ENCODE results near the gene MASP2. TPM values are rescaled to one million over a fixed set of nuclear protein-coding genes. Genes with fewer than 3 reads are reported as not detected.

Gene MASP2
- total and polyA plus RNA-seq, 12 donors = 0.07 TPM; not detected in 11

GRCh38 chr1:11026052-11026451 is 21.0 kb downstream of the MASP2 start:
- Histone ChIP-seq H3K4me1 (replicated peaks in 1 of 2) (no peaks in the 10 kb centered on the region), H3K4me3 (no peak overlapping the region), H3K27ac (no peak overlapping the region), H3K27me3 (no peaks in the 10 kb centered on the region), H3K36me3 (replicated peaks in 1 of 2) (peaks cover 0 to 69% of the 10 kb centered on the region in 2 donors), H3K9me3 (replicated peaks in 1 of 3) (no peaks in the 10 kb centered on the region)
- 39 to 62% (median 51%) methylated on average over 1 of the region's 1 CpG for WGBS, 4 donors
- intact Hi-C loops (cut with DNase I) = no loop called here
- no peak for TF ChIP-seq CTCF (IDR thresholded peaks at IDR 0.05)
- TF ChIP-seq POLR2A (IDR thresholded peaks at IDR 0.05) = no peak
- no peak for DNase-seq

- Histone ChIP-seq H3K9me3 (replicated peaks in 1 of 3) (no peaks in the 10 kb centered on the region), H3K4me3 (no peak overlapping the region), H3K4me1 (replicated peaks in 1 of 2) (no peaks in the 10 kb centered on the region), H3K27me3 (no peaks in the 10 kb centered on the region), H3K36me3 (replicated peaks in 1 of 2) (peaks cover 0 to 71% of the 10 kb centered on the region in 2 donors), H3K27ac (no peak overlapping the region)
- no peak for DNase-seq
- intact Hi-C loops (cut with DNase I) = no loop called here
- WGBS, 4 donors = 86 to 94% (median 90%) methylated on average over 1 of the region's 1 CpG
- no peak for TF ChIP-seq CTCF (IDR thresholded peaks at IDR 0.05)
- TF ChIP-seq POLR2A (IDR thresholded peaks at IDR 0.05) = no peak
Measured at GRCh38 chr1:11025618-11026017, 21.4 kb downstream of the MASP2 start.

GRCh38 chr1:11024874-11025203 is 22.2 kb downstream of the MASP2 start:
- H3K27ac ChIP-seq = no peak overlapping the region
- H3K36me3 ChIP-seq (replicated peaks in 1 of 2) = peaks cover 0 to 73% of the 10 kb centered on the region in 2 donors
- H3K27me3 ChIP-seq = no peaks in the 10 kb centered on the region
- intact Hi-C loops (cut with DNase I) = no loop called here
- no peak for TF ChIP-seq POLR2A (IDR thresholded peaks at IDR 0.05)
- TF ChIP-seq CTCF (IDR thresholded peaks at IDR 0.05) = no peak
- WGBS, 4 donors = 81 to 86% (median 84%) methylated on average over 2 of the region's 2 CpGs
- no peak for DNase-seq
- no peaks in the 10 kb centered on the region for H3K9me3 ChIP-seq (replicated peaks in 1 of 3)
- H3K4me3 ChIP-seq = no peak overlapping the region
- no peaks in the 10 kb centered on the region for H3K4me1 ChIP-seq (replicated peaks in 1 of 2)

- no peak for TF ChIP-seq CTCF (IDR thresholded peaks at IDR 0.05)
- TF ChIP-seq POLR2A (IDR thresholded peaks at IDR 0.05) = no peak
Measured at GRCh38 chr1:11024154-11024873, 22.7 kb downstream of the MASP2 start.

More at GRCh38 chr1:11024154-11024873, 22.7 kb downstream of the MASP2 start:
- Histone ChIP-seq H3K36me3 (replicated peaks in 1 of 2) (peaks cover 0 to 77% of the 10 kb centered on the region in 2 donors), H3K9me3 (replicated peaks in 1 of 3) (no peaks in the 10 kb centered on the region), H3K4me1 (replicated peaks in 1 of 2) (no peaks in the 10 kb centered on the region), H3K27ac (no peak overlapping the region), H3K4me3 (no peak overlapping the region), H3K27me3 (no peaks in the 10 kb centered on the region)
- no peak for DNase-seq
- WGBS, 4 donors = 85 to 95% (median 93%) methylated on average over 3 of the region's 3 CpGs
- intact Hi-C loops (cut with DNase I) = no loop called here

All from adrenal gland (tissue), 12 donors.